Esophagus muscularis mucosa (tissue), 4 donors: Measurements from ENCODE around the gene CPAMD8.

ENCODE experiments used
- EP300 ChIP-seq: sonication (generic); formaldehyde crosslinking; IDR thresholded peaks from one replicate; pipeline ENCODE4 v1.6.1; 2017; ENCODE audit warnings: antibody characterized with exemption
- POLR2A ChIP-seq: fragments of 450-650 bp; IDR thresholded peaks from one replicate; pipeline ENCODE4 v1.6.1; 2017; ENCODE audit warnings: antibody characterized with exemption, moderate library complexity, mild to moderate bottlenecking, low read depth
- POLR2AphosphoS5 ChIP-seq, 2 donors: sonication (generic); formaldehyde crosslinking; IDR thresholded peaks; one replicate each; pipeline ENCODE4 v1.6.1; 2017; ENCODE audit warnings: antibody characterized with exemption in 2 of 2
- TF ChIP-seq, protein P1 (sequence below), 3 experiments: fragments of 200-600 bp in 2 of 3; fragments of 450-650 bp in 1 of 3; sonication (generic) in 2 of 3; IDR thresholded peaks; one replicate each; pipeline ENCODE4 v1.5.1; 2017 to 2019; ENCODE audit warnings: antibody characterized with exemption in 3 of 3, mild to moderate bottlenecking in 2 of 3, moderate library complexity in 1 of 3

- TF ChIP-seq, protein P1, sequence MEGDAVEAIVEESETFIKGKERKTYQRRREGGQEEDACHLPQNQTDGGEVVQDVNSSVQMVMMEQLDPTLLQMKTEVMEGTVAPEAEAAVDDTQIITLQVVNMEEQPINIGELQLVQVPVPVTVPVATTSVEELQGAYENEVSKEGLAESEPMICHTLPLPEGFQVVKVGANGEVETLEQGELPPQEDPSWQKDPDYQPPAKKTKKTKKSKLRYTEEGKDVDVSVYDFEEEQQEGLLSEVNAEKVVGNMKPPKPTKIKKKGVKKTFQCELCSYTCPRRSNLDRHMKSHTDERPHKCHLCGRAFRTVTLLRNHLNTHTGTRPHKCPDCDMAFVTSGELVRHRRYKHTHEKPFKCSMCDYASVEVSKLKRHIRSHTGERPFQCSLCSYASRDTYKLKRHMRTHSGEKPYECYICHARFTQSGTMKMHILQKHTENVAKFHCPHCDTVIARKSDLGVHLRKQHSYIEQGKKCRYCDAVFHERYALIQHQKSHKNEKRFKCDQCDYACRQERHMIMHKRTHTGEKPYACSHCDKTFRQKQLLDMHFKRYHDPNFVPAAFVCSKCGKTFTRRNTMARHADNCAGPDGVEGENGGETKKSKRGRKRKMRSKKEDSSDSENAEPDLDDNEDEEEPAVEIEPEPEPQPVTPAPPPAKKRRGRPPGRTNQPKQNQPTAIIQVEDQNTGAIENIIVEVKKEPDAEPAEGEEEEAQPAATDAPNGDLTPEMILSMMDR (IDR thresholded peaks at IDR 0.05): no peak
- TF ChIP-seq EP300 (no peak), POLR2AphosphoS5 (IDR thresholded peaks at IDR 0.05) (no peak), POLR2A (no peak)
Observed at GRCh38 chr19:16936901-16937300, 89.7 kb downstream of the CPAMD8 start.
